Prostate gland (tissue), 2 donors: ENCODE measurements around the gene EMP1.

Experiments used
- CTCF ChIP-seq, 4 experiments: fragments of 200-600 bp in 2 of 4; fragments of 450-650 bp in 2 of 4; sonication (generic) in 2 of 4; IDR thresholded peaks; 1 replicate in 3 of 4; 2 replicates in 1 of 4; pipeline ENCODE4 v1.5.1; 2016 to 2019; ENCODE audit warnings: antibody characterized with exemption in 4 of 4, mild to moderate bottlenecking in 2 of 4, moderate library complexity in 2 of 4
- POLR2A ChIP-seq: fragments of 450-650 bp; IDR thresholded peaks from one replicate; pipeline ENCODE4 v1.6.1; 2016; ENCODE audit warnings: antibody characterized with exemption, mild to moderate bottlenecking
- POLR2AphosphoS5 ChIP-seq: sonication (generic); formaldehyde crosslinking; IDR thresholded peaks from one replicate; pipeline ENCODE4 v1.6.1; 2017; ENCODE audit warnings: antibody characterized with exemption

GRCh38 chr12:13171921-13172859 is 24.3 kb upstream of the EMP1 start:
- TF ChIP-seq CTCF (IDR thresholded peaks at IDR 0.05) (no peak), POLR2AphosphoS5 (peak; percentile 8), POLR2A (no peak)
